NB4 (cell line): ENCODE results near the gene IL21R.

ENCODE experiments used
- MYC ChIP-seq: IDR thresholded peaks from 2 replicates; pipeline ENCODE4 v1.6.1; 2011; ENCODE audit warnings: low read depth, low read length
- POLR2A ChIP-seq: IDR thresholded peaks from 2 replicates; pipeline ENCODE4 v1.6.1; 2011; ENCODE audit warnings: mild to moderate bottlenecking; ENCODE audit not compliant: insufficient read length; ENCODE audit errors: extremely low read depth
- TF ChIP-seq, protein P1 (sequence below): IDR thresholded peaks from one replicate; pipeline ENCODE4 v1.5.1; 2012; ENCODE audit warnings: low read depth, low read length
- TF ChIP-seq, protein P2 (sequence below): IDR thresholded peaks from 2 replicates; pipeline ENCODE4 v1.6.1; 2011; ENCODE audit warnings: low read depth, low read length

DNA sequence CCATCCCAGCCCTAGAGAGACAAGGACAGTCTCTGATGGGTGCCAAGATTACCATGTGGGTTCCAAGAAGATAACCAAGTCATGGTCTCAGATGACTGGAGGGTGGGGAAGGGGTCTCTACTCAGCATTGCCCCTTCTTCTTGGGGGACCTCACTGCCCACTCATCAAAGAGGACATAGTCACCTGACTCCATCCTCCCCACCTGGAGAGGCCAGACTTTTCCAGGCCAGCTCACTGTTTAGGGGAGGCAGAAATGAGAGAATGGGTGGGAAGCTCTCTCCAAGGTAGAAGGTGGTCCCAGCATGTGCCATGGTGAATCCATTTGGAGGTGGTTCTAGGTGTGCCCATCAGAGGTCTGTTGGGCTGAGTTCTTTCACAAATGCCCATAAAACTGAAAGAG is 20.7 kb upstream of the IL21R start:
- TF ChIP-seq, protein P1, sequence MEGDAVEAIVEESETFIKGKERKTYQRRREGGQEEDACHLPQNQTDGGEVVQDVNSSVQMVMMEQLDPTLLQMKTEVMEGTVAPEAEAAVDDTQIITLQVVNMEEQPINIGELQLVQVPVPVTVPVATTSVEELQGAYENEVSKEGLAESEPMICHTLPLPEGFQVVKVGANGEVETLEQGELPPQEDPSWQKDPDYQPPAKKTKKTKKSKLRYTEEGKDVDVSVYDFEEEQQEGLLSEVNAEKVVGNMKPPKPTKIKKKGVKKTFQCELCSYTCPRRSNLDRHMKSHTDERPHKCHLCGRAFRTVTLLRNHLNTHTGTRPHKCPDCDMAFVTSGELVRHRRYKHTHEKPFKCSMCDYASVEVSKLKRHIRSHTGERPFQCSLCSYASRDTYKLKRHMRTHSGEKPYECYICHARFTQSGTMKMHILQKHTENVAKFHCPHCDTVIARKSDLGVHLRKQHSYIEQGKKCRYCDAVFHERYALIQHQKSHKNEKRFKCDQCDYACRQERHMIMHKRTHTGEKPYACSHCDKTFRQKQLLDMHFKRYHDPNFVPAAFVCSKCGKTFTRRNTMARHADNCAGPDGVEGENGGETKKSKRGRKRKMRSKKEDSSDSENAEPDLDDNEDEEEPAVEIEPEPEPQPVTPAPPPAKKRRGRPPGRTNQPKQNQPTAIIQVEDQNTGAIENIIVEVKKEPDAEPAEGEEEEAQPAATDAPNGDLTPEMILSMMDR, result no peak
- TF ChIP-seq POLR2A (no peak), MYC (no peak)
- TF ChIP-seq, protein P2, sequence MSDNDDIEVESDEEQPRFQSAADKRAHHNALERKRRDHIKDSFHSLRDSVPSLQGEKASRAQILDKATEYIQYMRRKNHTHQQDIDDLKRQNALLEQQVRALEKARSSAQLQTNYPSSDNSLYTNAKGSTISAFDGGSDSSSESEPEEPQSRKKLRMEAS, result no peak
